ENCODE data around the gene POU2AF1. TPM values are rescaled to one million over a fixed set of nuclear protein-coding genes. Genes with fewer than 3 reads are reported as not detected.

POU2AF1 gene
- total RNA-seq, 1 donor from 2014 or later, result not detected

DNA sequence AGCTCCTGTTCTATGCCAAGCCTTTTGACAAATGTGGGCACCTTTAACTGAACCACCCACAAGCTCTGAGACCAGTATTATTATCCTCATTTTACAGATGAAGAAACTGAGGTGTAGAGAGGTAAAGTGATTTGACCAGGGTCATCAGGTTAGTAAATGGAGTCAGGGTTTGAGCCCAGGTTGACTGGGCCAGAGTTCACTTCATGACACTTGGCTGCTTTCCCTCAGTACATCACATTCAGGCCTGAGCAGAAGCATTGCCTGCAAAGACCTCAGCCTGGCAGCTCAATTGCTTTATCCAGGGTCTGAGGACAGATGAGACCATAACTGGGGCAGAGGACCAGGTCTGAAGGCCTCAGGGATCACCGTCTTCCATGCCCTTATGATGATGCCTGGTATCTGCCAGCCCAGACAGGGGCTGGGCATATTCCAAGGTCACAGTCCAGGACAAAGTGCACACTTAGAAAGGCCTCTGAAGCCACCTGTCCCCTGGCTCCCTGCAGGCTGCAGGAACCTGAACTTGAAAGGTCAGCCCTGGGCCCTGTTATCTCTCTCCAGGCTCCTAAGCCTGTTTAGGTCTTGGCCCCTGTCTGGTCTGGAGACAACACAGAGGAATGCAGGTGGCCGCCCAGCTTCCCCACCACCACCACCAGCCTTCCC, 48.7 kb downstream of the POU2AF1 start:
- Mint-ChIP-seq H3K27ac (ENCODE audit: unreplicated experiment) (no peak overlapping the region), H3K27me3 (ENCODE audit: low read depth) (peaks cover 4% of the 10 kb centered on the region), H3K4me3 (ENCODE audit: unreplicated experiment) (no peak overlapping the region), H3K9me3 (ENCODE audit: low read depth) (no peaks in the 10 kb centered on the region), H3K4me1 (ENCODE audit: low read depth) (peaks cover 5% of the 10 kb centered on the region), H3K36me3 (ENCODE audit: low read depth) (no peaks in the 10 kb centered on the region)
- no peak for DNase-seq (ENCODE audit: low spot score)
- TF ChIP-seq, protein P1, sequence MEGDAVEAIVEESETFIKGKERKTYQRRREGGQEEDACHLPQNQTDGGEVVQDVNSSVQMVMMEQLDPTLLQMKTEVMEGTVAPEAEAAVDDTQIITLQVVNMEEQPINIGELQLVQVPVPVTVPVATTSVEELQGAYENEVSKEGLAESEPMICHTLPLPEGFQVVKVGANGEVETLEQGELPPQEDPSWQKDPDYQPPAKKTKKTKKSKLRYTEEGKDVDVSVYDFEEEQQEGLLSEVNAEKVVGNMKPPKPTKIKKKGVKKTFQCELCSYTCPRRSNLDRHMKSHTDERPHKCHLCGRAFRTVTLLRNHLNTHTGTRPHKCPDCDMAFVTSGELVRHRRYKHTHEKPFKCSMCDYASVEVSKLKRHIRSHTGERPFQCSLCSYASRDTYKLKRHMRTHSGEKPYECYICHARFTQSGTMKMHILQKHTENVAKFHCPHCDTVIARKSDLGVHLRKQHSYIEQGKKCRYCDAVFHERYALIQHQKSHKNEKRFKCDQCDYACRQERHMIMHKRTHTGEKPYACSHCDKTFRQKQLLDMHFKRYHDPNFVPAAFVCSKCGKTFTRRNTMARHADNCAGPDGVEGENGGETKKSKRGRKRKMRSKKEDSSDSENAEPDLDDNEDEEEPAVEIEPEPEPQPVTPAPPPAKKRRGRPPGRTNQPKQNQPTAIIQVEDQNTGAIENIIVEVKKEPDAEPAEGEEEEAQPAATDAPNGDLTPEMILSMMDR (IDR thresholded peaks at IDR 0.05), result no peak

GRCh38 chr11:111329306-111330204, 49.5 kb downstream of the POU2AF1 start:
- Mint-ChIP-seq H3K36me3 (ENCODE audit: low read depth) (no peaks in the 10 kb centered on the region), H3K4me1 (ENCODE audit: low read depth) (peaks cover 13% of the 10 kb centered on the region), H3K27ac (ENCODE audit: unreplicated experiment) (no peak overlapping the region), H3K9me3 (ENCODE audit: low read depth) (no peaks in the 10 kb centered on the region), H3K27me3 (ENCODE audit: low read depth) (peaks cover 4% of the 10 kb centered on the region), H3K4me3 (ENCODE audit: unreplicated experiment) (no peak overlapping the region)
- DNase-seq (ENCODE audit: low spot score), result no peak
- TF ChIP-seq, protein P1 (IDR thresholded peaks at IDR 0.05), result no peak

DNA sequence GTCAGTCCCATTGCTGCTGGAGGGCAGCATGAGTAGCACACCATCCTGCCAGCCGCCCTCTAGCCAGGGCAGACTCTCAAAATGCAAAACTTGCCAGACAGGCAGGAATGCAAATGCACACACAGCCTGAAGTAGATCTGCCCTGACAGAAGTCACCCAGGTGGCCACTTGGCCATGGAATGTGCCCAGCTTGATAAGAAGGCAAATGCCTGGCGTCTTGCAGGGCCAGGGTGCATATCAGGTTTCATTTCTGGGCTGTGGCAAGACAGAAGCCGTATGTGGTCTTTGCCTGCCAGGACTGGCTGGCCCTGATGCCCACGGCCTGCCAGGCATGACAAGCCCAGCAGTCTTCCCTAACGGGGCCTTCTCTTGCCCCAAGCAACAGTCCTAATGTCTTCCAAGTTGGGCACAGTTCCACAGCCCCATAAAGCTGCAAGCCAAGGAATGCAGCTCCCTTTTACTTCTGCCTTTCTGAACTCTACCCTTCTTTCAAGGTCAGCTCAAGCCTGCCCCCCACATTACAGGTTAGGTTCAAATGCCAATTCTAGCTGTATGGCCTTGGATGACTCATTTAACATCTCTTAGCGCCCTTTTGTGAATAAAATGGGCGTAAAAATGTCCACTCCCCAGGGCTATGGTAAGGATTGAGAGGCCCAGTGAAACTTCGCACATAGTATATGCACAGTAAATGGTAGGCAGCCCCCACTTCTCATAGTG, 51.0 kb downstream of the POU2AF1 start:
- Mint-ChIP-seq H3K9me3 (ENCODE audit: low read depth) (no peaks in the 10 kb centered on the region), H3K4me1 (ENCODE audit: low read depth) (peaks cover 21% of the 10 kb centered on the region), H3K36me3 (ENCODE audit: low read depth) (no peaks in the 10 kb centered on the region), H3K4me3 (ENCODE audit: unreplicated experiment) (no peak overlapping the region), H3K27ac (ENCODE audit: unreplicated experiment) (no peak overlapping the region), H3K27me3 (ENCODE audit: low read depth) (no peaks in the 10 kb centered on the region)
- no peak for DNase-seq (ENCODE audit: low spot score)
- TF ChIP-seq, protein P1 (IDR thresholded peaks at IDR 0.05), result no peak

- no peak overlapping the region for H3K27ac Mint-ChIP-seq (ENCODE audit: unreplicated experiment)
- DNase-seq (ENCODE audit: low spot score), result no peak
- peaks cover 2% of the 10 kb centered on the region for H3K27me3 Mint-ChIP-seq (ENCODE audit: low read depth)
- H3K4me3 Mint-ChIP-seq (ENCODE audit: unreplicated experiment), result no peak overlapping the region
- TF ChIP-seq, protein P1 (IDR thresholded peaks at IDR 0.05), result no peak
- no peaks in the 10 kb centered on the region for H3K9me3 Mint-ChIP-seq (ENCODE audit: low read depth)
- peaks cover 21% of the 10 kb centered on the region for H3K4me1 Mint-ChIP-seq (ENCODE audit: low read depth)
- no peaks in the 10 kb centered on the region for H3K36me3 Mint-ChIP-seq (ENCODE audit: low read depth)
These were observed 52.3 kb downstream of the POU2AF1 start for GRCh38 chr11:111326824-111327223.

GRCh38 chr11:111325259-111325658, 53.8 kb downstream of the POU2AF1 start:
- TF ChIP-seq, protein P1 (IDR thresholded peaks at IDR 0.05), result no peak
- Mint-ChIP-seq H3K4me3 (ENCODE audit: unreplicated experiment) (no peak overlapping the region), H3K27ac (ENCODE audit: unreplicated experiment) (no peak overlapping the region), H3K36me3 (ENCODE audit: low read depth) (no peaks in the 10 kb centered on the region), H3K27me3 (ENCODE audit: low read depth) (peaks cover 4% of the 10 kb centered on the region), H3K9me3 (ENCODE audit: low read depth) (no peaks in the 10 kb centered on the region), H3K4me1 (ENCODE audit: low read depth) (peaks cover 33% of the 10 kb centered on the region)
- no peak for DNase-seq (ENCODE audit: low spot score)

Measured in chondrocyte (in vitro differentiated cells).